ENCODE measurements around the gene RGMA.

RGMA gene

GRCh38 chr15:93091465-93091864 lies 2.5 kb upstream of the RGMA start:
- no peak for DNase-seq

GRCh38 chr15:93089727-93090305 lies 805 bp upstream of the RGMA start:
- no peak for DNase-seq

GRCh38 chr15:93088200-93088980 lies 621 bp downstream of the RGMA start:
- no peak for DNase-seq

- no peak for DNase-seq
Measured at GRCh38 chr15:93087825-93088199, 1.2 kb downstream of the RGMA start.

GRCh38 chr15:93086791-93087190 lies 2.2 kb downstream of the RGMA start:
- DNase-seq, result no peak

GRCh38 chr15:93085692-93086091 lies 3.3 kb downstream of the RGMA start:
- no peak for DNase-seq

DNA sequence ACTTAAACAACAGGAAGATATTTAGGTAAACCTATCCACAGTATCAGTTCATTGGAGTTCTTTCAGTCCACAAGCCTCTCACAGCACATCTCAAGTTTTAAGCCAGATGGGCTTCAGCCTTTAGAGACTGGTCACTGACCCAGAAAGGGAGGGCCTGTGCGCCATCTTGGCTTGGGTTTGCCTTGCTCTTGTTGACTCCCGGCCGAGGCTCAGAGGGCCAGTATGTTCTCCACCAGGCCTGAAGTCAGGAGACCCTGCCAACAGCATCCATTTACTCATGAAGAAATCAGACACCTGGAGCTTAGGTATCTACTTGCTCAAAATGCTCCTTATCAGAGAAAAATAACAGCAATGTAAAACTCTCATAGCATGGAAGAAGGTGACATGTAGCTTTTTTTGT lies 6.2 kb downstream of the RGMA start:
- no peak for DNase-seq

- no peak for DNase-seq
Measured at GRCh38 chr15:93081399-93081798, 7.6 kb downstream of the RGMA start.

- no peak for DNase-seq
Measured at GRCh38 chr15:93080451-93080850, 8.6 kb downstream of the RGMA start.

DNA sequence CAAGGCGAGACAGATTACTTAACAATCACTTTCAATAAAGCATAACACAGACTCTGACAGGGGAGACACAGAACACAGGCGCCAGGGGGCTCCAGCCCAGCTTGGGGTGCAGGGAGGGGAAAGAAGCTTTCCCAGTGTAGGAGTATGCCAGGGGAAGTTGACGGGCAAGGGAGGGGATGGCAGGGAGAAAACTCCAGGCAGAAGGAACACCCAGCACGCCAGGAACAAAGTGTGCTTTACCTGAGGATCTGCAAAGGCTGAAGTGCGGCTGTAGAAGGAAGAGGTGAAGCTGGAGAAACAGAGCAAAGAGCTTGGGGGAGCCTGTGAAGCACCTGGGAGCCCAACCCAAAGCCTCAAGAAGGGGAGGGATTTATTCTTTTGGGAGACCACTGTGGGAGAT lies 12.1 kb downstream of the RGMA start:
- no peak for DNase-seq

DNA sequence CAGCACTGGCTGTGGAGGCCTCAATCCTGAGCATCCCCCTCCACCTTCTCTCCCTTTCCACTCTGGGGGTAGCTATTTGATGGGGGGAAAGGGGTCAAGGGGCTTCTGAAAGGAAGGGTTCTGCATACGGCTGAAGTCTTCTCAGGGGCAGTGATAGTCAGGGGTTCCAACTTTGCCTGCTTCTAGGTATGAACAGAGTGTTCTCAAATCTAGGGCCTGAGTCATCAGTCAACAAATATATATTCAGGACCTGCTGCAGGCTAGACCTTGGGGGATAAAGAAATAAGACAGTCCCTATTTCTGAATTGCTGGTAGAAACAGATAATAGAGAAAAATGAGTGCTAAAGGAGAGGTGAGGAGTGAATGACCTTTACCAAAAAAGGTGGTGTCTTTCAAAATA lies 12.8 kb downstream of the RGMA start:
- no peak for DNase-seq

GRCh38 chr15:93074599-93074998 lies 14.4 kb downstream of the RGMA start:
- no peak for DNase-seq

GRCh38 chr15:93073465-93073952 lies 15.5 kb downstream of the RGMA start:
- DNase-seq, result no peak

- no peak for DNase-seq
Measured at GRCh38 chr15:93072411-93073394, 16.3 kb downstream of the RGMA start.

GRCh38 chr15:93072011-93072410 lies 17.0 kb downstream of the RGMA start:
- no peak for DNase-seq

DNA sequence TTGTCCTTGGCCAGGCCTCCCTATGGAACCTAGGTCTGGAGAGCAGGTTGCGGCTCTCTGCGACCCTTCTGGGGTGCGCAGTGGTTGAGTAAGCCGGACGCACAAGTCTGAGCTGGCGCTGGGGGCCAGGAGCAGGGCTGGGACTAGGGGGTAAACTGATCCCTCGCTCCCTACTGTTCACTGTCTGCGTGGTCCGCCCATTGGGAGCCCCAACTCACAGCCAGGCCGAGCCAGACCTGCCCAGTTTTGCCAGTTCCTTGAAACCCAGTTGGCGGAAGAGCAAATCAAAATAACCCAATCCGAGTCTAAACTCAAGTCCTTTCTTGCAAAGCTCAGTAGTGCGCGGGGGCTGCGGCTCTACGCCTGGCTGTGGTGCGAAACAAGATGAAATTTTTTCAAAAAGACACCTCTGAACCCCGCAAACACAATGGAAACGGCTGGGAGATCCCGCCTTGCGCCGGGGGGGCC lies 17.5 kb downstream of the RGMA start:
- DNase-seq, result no peak

- no peak for DNase-seq
Measured at GRCh38 chr15:93070551-93071296, 18.3 kb downstream of the RGMA start.

GRCh38 chr15:93070132-93070531 lies 18.9 kb downstream of the RGMA start:
- DNase-seq, result no peak

DNA sequence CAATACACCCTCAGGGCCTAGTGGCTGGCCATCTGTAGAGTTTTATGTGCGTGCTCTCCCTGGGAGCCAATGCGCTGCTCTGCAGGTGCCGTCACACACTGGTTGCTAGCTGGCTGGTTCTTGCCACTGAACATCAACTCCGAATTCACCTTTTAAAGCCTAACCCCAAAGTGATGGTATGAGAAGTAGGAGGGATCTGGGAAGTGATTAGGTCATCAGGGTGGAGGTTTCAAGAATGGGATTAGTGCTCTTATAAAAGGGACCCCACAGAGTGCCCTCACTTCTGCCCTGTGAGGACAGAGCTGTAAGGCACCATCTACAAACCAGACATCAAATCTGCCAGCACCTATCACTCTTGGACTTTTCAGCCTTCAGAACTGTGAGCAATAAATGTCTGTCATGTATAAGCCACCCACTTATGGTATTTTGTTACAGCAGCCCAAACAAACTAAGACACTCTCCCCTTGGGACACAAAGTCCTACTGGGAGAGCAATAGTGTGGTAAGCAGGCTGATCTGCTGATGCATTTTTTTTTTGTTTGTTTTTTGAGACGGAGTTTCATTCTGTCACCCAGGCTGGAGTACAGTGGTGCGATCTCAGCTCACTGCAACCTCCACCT lies 20.3 kb downstream of the RGMA start:
- no peak for DNase-seq

GRCh38 chr15:93067649-93068085 lies 21.3 kb downstream of the RGMA start:
- no peak for DNase-seq

GRCh38 chr15:93066834-93067648 lies 22.0 kb downstream of the RGMA start:
- no peak for DNase-seq

Data from NCI-H2081 treated with DMSO at 0.1 percent for 48 hours (cell line).